GM18526 (cell line): ENCODE results near the gene KDM8.

ENCODE experiments used
- POLR2A ChIP-seq: IDR thresholded peaks from 3 replicates; pipeline ENCODE4 v1.6.1; 2011; ENCODE audit not compliant: insufficient read length; ENCODE audit errors: extremely low read depth

The KDM8 gene

GRCh38 chr16:27203507-27204311, at the start of gene KDM8:
Gene KDM8 (plus strand): TSS chr16:27203526. CDS start chr16:27210124, 6,598 bp downstream.
- peak; percentile 87 for TF ChIP-seq POLR2A

- TF ChIP-seq POLR2A: no peak
Observed at GRCh38 chr16:27154705-27155521, 48.4 kb upstream of the KDM8 start.

DNA sequence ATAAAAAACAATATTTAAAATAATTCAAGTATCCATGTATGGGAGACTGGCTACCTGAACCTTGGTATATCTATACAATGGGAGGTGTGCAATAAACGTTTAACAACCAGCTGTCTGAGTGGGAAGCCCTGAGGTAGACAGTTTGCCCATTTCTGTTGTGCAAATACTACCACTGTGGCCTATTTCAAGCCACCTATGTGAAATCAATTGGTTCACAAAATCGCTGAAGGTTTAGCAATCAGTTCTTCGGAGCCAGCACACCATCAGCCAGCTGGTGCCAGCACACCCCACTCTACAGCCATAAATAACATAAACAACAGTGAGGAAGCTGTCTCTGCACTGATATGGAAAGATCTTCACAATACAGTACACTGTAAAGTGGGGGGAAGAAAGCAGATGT, 46.7 kb upstream of the KDM8 start:
- no peak for TF ChIP-seq POLR2A

DNA sequence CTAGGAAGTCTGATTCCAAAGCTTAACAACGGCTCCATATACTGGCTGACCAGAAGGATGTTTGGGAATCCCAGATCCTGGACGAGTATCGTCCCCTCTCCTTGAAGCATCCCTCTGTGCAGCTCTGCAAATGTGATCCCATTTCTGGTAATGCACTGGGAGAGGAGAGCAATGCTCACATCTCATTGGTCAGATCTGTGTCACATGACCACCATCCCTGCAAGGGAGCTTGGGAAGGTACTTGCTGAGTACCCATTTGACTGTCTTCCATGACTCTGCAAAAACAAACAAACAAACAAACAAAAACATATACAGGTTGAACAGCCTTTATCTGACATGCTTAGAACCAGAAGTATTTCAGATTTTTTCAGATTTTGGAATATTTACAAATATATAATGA, 41.9 kb upstream of the KDM8 start:
- TF ChIP-seq POLR2A: no peak

DNA sequence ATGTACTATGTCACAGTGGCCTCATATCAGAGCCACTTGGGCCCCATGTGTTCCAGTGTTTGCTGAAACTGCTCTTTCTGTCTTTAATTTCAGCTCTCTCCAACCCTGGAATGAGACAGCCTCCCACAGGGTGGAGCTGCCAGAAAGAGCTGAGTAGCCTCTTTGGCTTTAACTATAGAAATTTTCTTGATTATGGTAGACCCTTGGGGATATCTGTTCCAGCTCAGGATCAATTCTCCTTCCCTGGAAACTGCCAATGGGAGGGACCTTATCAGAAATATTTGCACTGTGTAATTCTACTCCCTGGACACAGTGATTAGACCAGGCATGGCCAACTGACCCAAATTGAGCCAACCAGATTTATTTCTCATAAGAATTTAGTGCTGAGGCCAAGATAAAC, 39.0 kb upstream of the KDM8 start:
- TF ChIP-seq POLR2A: no peak

DNA sequence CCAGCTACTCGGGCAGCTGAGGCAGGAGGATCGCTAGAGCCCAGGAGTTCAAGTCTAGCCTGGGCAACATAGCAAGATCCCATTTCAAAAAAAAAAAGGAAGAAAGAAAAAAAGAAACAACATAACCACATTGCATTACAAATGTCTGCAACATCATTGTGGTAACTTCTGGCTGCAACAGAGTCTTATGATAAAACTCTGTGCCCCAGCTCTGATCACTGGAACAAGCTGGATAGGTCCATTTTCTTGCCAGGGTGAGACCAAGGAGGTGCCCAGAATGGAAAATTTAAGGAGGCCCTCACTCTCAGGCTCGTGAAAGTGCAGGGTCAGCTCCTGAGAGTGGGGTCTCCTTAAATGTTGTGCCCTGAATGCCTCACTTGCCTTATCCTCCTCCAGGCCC, 37.8 kb upstream of the KDM8 start:
- TF ChIP-seq POLR2A: no peak

- no peak for TF ChIP-seq POLR2A
Observed at GRCh38 chr16:27168790-27169189, 34.5 kb upstream of the KDM8 start.

- no peak for TF ChIP-seq POLR2A
Observed at GRCh38 chr16:27169511-27170071, 33.7 kb upstream of the KDM8 start.

- no peak for TF ChIP-seq POLR2A
Observed at GRCh38 chr16:27171584-27171983, 31.7 kb upstream of the KDM8 start.

GRCh38 chr16:27174007-27174406, 29.3 kb upstream of the KDM8 start:
- no peak for TF ChIP-seq POLR2A

- no peak for TF ChIP-seq POLR2A
Observed at GRCh38 chr16:27174798-27175197, 28.5 kb upstream of the KDM8 start.

DNA sequence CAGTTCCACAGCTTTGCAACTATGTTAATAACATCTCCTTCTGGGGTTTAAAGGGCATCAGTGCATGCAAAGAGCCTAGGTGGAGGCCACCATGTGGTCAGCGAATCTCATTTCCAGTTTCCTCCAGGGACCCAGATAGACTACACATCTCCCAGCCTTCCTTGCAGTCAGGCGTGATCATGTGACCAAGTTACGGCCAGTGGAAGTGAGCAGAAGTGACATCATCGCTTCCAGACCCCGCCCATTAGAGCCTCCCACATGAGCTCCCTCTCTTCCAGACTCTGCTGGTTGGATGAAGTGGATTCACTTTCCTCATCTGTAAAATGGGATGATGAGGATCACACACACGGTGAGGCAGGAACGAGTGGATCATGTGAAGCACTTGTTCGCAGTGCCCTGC, 27.4 kb upstream of the KDM8 start:
- TF ChIP-seq POLR2A: no peak

DNA sequence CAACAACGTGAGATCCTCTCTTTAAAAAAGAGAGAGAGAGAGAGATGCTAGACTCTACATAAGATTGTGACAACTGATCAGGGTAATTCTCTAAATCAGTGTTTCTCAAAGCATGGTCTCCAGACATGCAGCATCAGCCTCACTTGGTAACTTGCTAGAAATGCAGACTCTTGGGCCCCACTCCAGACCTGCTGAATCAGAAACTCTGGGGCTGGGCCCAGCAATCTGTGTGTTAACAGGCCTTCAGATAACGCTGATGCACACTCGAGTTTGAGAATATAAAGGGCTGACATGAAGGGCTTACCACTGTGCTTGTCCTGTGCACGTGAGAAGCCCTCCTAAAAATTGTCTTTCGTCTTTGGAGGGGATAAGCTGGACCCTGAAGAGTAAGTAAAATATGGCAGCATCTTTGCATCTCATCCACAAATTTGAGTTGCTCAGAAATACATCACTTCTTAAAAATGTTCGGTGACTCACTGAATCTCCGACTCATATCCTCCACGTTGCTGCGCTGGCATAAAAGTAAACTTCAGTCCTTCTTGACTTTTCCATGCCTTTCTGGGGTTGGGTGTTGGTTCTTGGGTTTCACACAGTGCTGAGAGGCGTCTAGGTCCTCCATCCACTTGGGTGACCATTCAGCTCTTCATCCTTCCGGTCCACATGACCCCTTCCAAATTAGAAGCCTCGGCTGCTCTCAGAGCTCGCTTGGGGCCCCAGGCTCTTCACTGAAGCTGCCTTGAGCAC, 26.1 kb upstream of the KDM8 start:
- TF ChIP-seq POLR2A: no peak

DNA sequence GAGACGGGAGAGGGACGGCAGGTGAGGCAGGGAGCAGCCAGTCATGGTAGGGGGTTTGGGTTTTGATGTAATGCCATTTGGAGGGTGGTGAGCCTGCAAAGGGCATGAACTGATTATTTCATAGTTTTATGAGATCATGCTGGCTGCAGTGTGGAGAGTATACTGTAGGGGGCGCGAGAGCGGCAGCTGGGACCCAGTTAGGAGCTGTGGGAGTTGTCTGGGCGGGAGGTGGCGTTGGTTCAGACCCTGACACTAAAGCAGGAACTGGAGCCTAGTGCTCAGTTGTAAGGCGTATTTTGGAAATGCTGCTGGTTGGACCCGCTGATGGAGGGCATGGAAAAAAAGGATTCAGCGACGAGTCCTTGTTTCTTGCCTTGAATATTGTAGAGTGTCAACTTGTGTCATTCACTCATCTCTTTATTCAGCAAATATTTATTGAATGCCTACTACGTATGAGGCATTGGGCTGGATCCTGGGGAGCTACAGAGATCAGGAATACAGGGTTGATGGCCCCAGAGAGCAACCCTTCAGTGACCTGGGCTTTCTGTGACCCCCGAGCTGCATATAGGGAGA, 23.7 kb upstream of the KDM8 start:
- no peak for TF ChIP-seq POLR2A
